ENCODE data around the gene OXLD1.
A peak's percentile ranks its signal among the peaks of the same experiment; 100 is the strongest.

OXLD1 gene

DNA sequence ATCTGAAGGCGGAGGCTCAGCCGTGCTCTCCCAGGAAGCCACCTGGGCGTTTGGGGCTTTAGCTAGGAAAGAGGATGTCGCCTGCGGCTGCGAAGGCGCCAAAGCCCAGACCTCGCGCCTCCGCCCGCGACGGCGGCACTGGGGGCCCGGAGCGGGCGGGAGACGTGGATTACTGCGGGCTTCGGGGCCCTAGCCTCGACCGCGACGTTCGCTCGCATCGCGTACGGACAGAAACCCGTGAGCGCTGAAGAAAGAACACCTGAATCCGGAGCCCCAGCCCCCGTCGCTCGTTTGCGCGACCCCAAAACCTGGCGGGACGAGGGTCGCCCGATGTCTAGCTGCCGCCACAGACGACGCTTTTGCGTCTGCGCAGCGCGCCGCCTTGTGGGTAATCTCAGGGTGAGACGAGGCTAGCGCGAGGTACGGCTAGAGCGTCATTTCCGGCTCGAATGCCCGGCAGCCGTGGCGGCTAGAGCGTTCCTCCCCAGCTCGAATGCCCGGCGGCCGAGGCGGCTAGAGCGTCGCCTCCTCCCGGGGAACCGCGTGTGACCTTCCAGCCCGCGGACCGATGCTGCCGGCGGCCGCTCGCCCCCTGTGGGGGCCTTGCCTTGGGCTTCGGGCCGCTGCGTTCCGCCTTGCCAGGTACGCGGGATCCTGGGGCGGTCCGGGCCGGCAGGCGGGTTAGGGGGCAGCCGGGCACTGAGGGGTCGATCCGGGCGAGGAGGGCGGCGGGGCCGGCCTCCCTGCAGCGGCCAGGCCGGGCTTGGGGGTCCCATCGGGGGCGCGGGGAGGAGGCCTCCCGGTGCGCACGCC is 36.7 kb upstream of the OXLD1 start, which contains the start of gene MRPL12:
TSS of gene MRPL12 (plus strand) at position 434 of the 813 bp plus-strand sequence. CDS start at position 569, 135 bp downstream.
- peak; percentile 82 to 89 for DNase-seq (ENCODE audit: extremely low read depth in 1 of 2, low read depth in 1 of 2)

DNA sequence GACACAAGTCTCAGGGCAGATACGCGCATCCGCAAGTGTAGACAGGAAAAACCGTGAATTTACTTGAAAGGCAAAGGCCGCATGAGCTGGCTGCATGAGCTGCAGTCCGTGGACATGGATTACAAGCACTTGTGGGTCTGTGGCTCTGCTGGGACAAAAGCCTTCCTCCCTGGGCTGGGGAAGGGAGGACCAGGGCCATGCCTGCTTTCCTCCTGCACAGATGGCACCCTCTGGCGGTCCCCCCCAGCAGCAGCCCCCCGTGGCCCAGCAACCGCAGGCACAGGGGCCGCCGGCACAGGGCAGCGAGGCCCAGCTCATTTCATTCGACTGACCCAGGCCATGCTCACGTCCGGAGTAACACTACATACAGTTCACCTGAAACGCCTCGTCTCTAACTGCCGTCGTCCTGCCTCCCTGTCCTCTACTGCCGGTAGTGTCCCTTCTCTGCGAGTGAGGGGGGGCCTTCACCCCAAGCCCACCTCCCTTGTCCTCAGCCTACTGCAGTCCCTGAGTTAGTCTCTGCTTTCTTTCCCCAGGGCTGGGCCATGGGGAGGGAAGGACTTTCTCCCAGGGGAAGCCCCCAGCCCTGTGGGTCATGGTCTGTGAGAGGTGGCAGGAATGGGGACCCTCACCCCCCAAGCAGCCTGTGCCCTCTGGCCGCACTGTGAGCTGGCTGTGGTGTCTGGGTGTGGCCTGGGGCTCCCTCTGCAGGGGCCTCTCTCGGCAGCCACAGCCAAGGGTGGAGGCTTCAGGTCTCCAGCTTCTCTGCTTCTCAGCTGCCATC is 35.1 kb upstream of the OXLD1 start:
- no peak for DNase-seq (ENCODE audit: extremely low read depth in 1 of 2, low read depth in 1 of 2)

DNA sequence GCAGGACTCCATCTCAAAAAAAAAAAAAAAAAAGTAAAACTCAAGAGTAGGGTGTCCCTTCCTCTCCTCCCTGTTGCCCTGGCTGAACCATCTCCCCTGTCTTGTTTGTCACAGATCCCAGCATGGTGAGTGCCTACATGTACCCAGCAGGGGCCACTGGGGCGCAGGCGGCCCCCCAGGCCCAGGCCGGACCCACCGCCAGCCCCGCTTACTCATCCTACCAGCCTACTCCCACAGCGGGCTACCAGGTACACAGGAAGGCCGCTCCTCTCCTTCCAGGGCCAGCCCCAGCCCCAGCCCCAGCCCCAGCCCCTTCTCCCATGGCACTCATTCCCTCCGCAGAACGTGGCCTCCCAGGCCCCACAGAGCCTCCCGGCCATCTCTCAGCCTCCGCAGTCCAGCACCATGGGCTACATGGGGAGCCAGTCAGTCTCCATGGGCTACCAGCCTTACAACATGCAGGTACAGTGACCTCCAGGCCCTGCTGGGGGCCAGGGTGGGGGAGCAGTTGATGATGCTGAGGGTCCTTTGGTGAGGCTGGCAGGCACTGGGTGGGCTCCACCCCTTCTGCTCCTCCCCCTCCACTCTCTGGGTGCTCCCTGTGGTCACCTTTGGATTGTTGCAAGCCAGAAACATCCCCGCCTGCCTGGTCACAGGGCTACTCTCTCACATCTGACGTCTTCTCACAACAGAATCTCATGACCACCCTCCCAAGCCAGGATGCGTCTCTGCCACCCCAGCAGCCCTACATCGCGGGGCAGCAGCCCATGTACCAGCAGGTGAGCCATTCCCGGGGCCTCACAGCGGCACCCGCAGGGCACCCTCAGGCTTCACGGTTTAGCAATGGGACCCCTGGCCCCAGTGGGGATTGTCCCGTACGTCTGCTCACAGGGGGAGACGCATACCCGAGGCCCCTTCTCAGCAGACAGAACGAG is 34.2 kb upstream of the OXLD1 start:
- DNase-seq (ENCODE audit: extremely low read depth in 1 of 2, low read depth in 1 of 2) = no peak

DNA sequence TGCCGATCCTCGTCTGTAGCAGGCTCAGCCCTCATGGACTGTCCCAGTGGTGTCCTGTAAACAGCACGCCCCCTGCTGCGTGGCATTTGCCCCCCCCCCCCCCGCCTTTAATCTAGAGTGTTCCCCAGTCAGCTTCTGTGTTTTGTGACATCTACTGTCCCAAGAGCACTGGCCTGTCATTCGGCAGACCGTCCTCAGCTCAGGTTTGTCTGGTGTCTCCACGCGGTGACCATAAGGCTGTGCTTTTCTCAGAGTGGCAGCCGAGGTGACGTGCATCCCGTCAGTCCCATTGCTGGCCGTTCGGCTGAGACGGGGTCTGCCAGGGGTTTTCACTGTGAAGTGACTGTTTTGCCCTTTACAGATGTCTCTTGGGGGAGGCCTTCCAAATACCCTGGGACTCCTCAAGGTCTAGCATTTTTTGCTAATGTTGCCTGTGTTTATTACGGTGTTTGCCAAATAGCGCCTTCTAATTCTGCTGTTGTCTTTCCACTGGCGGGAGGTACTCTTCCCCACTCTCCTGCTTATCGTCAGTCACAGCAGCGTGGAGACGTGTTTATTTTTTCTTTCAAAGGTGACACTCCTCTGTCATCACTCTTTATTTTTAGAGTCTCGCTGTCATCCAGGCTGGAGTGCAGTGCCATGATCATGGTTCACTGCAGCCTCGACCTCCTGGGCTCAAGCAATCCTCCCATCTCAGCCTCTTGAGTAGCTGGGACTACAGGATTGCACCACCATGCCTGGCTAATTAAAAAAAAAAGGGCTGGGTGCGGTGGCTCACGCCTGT is 31.0 kb upstream of the OXLD1 start:
- DNase-seq (ENCODE audit: extremely low read depth in 1 of 2, low read depth in 1 of 2) = no peak

DNA sequence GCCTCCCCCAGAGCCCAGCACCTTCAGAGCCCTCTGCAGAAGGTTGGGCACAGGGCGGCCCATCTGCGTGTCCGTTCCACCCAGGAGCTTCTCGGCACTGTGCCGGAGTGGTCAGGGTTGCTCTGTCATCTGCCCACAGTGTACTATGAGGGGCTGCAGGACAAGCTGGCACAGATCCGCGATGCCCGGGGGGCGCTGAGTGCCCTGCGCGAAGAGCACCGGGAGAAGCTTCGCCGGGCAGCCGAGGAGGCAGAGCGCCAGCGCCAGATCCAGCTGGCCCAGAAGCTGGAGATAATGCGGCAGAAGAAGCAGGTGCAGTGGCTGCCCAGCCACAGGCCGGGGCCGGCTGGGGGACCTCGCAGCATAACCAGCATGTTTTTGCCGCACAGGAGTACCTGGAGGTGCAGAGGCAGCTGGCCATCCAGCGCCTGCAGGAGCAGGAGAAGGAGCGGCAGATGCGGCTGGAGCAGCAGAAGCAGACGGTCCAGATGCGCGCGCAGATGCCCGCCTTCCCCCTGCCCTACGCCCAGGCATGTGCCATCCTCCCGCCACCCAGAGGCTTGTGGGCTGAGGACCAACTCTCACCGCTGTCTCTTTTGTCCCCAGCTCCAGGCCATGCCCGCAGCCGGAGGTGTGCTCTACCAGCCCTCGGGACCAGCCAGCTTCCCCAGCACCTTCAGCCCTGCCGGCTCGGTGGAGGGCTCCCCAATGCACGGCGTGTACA is 30.0 kb upstream of the OXLD1 start:
- DNase-seq (ENCODE audit: extremely low read depth in 1 of 2, low read depth in 1 of 2) = no peak

DNA sequence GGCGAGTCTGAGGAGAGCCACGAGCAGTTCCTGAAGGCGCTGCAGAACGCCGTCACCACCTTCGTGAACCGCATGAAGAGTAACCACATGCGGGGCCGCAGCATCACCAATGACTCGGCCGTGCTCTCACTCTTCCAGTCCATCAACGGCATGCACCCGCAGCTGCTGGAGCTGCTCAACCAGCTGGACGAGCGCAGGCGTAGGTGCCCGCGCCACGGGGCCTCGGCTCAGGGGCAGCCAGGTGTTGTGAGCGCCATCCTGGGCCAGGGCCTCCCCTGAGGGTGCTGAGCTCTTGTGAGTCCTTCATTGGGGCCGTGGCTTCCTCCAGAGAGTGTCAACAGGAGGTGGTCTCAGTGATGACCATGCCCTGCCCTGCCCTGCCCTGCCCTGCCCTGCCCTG is 29.4 kb upstream of the OXLD1 start:
- DNase-seq (ENCODE audit: extremely low read depth in 1 of 2, low read depth in 1 of 2) = no peak

DNA sequence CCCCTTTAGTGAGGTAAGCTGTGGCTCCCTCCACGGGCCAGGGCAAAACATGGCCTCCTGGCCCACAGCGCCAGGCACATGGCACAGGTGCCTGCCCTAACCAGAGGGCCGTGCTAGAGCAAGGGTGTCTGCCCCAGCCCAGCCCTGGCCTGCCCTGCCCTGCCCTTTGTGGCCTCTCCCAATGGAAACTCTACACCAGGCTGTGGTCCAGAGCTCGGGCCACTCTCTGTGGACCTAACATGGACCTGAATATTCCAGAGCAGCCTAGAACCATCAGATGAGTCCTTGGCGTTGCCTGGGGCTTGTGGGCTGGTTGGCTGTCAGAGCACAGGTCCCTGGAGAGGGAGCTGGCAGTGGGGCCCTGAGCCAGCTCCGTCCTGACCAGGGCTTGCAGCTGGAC is 28.8 kb upstream of the OXLD1 start:
- no peak for DNase-seq (ENCODE audit: extremely low read depth in 1 of 2, low read depth in 1 of 2)

DNA sequence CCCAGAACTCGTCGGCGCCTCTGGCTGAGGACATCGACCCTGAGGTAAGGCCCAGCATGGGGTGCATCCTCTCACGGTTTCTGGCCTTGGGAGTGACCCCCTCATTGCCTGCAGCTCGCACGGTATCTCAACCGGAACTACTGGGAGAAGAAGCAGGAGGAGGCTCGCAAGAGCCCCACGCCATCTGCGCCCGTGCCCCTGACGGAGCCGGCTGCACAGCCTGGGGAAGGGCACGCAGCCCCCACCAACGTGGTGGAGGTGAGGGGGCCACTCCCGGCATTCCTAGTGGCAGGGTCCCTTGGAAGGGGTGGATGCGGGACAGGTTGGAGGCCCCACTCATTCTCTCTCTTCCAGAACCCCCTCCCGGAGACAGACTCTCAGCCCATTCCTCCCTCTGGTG is 28.4 kb upstream of the OXLD1 start:
- DNase-seq (ENCODE audit: extremely low read depth in 1 of 2, low read depth in 1 of 2) = no peak

DNA sequence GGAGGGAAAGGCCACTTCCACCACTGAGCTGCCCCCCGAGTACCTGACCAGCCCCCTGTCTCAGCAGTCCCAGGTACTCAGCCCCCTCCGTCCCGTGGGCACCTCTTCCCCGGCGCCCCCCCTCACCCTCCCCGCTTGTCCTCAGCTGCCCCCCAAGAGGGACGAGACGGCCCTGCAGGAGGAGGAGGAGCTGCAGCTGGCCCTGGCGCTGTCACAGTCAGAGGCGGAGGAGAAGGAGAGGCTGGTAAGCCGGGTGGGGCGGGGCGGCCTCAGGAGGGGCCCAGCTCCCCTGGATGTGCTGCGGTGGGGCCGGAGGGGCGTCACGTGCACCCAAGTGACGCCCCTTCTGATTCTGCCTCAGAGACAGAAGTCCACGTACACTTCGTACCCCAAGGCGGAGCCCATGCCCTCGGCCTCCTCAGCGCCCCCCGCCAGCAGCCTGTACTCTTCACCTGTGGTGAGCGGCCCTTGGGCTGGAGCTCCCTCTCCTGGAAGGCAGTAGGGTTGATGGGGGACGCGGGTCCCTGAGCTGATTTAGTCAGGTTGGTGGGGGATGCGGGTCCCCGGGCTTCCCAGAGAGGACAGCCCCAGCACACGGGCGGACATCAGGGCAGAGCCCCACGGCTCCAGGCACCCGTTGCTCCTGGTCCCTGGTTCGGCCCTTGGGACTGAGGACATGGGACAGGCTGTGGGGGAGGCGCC is 27.3 kb upstream of the OXLD1 start:
- DNase-seq (ENCODE audit: extremely low read depth in 1 of 2, low read depth in 1 of 2) = no peak

DNA sequence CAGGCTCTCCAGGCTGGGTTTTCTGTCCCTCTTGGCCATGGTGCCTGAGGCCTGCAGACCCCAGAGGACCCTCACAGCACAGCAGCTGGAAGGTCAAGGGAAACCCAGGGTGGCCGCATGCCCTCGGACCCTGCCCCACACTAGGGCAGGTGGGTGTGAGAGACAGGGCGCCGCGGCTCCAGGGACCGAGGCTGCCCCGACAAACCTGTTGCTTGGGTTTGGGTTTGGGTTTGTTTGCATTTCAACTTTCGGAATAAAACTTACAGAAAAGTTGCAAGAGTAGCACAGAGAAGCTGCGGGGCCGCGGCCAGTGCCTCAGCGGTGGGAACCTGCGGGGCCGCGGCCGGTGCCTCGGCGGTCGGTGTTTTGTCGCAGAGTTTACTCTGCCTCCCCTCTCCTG is 25.2 kb upstream of the OXLD1 start:
- DNase-seq (ENCODE audit: extremely low read depth in 1 of 2, low read depth in 1 of 2) = no peak

DNA sequence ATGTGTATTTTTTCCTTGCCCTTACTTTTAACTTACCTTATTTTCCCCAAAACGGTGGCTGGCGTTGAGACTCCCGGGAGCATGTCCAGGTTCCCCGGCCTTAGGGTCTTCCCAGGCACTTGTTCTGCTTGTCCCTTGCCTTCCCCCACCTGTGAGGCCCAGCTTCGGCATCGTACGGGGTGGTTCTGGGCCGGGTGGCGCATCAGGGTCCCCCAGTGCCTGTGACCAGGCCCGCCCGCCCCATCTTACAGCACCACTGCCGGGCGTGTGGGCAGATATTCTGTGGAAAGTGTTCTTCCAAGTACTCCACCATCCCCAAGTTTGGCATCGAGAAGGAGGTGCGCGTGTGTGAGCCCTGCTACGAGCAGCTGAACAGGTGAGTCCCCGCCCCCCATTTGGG is 24.8 kb upstream of the OXLD1 start:
- no peak for DNase-seq (ENCODE audit: extremely low read depth in 1 of 2, low read depth in 1 of 2)

DNA sequence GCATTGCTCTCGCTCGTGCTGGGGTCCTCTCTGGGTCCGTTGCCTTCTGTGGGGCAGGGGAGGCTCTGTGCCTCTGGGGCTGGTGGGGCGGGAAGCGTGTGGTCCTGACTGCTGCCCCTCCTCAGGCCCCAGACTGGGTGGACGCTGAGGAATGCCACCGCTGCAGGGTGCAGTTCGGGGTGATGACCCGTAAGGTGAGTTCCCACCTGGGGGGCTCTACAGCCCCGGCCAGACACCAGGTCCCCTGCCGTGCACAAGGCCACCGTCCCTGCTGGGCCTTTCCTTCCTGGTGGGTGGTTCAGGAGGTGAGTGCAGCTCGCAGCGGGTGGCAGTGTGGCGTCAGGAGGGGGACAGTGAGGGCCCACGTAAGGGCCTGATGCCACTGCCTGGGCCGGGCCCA is 24.1 kb upstream of the OXLD1 start:
- DNase-seq (ENCODE audit: extremely low read depth in 1 of 2, low read depth in 1 of 2) = no peak

DNA sequence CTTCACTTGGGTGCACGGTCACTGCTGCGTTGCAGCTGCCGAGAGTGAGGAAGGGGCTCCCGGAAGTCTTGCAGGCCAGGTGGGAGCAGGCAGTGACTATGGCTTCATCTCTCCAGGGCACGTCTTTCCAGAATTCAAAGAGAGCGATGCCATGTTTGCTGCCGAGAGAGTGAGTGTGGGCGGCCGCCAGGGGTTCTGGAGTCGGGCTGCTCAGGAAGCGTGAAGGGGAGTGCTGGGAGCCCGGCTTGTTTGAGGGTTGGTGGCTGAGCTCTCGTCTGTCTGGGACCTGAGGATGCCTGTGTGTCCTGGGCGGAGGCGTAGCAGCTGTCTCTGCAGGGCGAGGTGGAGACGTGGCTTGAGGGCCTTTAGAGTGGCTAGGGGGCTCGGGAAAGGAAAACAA is 23.7 kb upstream of the OXLD1 start:
- DNase-seq (ENCODE audit: extremely low read depth in 1 of 2, low read depth in 1 of 2) = no peak

DNA sequence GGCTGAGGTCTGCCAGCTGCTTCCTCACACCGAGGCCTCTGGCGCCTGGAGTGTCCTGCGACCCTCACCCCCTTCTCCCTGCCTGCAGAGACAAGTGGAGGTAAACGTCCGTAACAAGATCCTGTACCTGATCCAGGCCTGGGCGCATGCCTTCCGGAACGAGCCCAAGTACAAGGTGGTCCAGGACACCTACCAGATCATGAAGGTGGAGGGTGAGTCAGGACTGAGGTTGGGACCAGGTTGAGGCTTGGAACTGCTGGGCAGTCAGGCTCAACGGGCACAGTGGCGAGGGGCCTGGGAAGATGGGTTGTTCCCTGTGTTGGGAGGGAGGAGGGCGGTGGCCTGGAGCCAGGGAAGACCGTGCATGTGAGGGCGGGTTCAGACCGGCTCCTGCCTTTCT is 22.2 kb upstream of the OXLD1 start:
- no peak for DNase-seq (ENCODE audit: extremely low read depth in 1 of 2, low read depth in 1 of 2)

DNA sequence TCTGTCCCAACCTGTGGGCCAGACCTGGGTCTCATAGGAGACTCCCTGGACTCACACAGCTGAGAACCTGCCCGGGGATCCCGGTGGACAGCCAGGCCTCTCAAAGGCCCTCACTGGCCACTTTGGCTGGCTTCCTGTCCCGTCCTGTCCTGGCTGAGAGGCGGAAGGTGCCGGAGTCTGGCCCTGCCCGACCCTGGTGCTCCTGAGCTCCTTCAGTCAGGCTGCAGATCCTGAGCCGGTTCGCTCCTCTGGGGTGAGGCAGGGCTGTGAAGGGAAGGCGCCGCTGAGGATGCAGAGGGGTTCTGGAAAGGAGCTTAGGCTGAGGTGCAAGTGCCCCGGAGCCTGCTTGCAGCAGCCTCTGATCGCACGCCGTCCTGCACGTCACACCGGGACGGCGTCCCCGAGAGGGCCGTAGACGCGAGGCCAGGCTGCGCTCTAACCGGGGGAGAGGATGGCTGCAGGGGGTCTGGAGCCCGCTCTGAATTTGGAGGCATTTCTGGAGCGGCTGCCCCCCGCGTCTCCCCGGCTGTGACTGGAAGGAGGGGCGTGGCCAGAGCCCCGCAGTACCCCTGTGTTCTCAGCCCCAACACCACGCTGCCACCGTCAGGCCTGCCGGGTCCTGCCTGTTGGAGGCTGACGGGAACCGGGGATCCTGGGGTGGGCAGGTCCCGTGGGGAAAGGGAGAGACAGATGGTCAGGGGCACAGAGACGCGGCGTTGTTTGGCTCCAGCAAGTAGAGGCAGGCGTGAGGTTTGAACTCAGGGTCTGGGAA is 21.6 kb upstream of the OXLD1 start:
- DNase-seq (ENCODE audit: extremely low read depth in 1 of 2, low read depth in 1 of 2) = no peak

DNA sequence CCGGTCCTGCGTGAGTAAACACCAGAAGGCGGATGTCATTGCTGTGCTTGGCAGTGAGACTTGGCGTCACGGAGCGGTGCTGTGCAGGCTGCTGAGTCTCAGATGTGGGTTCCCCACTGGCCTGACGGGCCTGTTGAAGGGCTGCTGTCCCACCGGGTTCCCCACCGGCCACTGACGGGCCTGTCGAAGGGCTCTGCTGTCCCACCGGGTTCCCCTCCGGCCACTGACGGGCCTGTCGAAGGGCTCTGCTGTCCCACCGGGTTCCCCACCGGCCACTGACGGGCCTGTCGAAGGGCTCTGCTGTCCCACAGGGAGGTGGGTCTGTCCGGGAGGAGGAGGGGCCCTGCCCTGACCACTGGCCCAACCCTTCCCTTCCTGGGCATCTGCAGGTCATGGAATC is 20.2 kb upstream of the OXLD1 start:
- no peak for DNase-seq (ENCODE audit: extremely low read depth in 1 of 2, low read depth in 1 of 2)

DNA sequence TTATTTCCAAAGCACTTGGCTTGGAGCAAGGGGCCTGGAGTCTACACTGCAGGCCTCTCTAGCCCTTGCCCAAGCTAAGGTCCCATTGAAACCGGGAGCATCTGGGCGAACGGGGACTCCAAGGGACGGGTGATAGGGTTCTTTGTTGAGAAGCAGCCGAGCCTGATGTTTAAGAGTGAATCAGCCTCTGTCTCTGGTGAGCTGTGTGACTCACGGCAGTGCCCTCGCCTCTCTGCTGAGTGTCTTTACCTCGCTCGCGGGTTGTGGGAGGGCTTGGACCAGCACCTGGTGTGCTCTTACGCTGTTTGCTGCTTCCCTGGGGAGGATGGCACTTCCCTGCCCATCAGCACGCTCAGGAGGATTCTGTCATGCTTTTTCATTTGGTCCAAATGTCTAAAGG is 18.7 kb upstream of the OXLD1 start:
- peak in 1 of 2 donors; percentile 65 for DNase-seq (ENCODE audit: extremely low read depth in 1 of 2, low read depth in 1 of 2)

DNA sequence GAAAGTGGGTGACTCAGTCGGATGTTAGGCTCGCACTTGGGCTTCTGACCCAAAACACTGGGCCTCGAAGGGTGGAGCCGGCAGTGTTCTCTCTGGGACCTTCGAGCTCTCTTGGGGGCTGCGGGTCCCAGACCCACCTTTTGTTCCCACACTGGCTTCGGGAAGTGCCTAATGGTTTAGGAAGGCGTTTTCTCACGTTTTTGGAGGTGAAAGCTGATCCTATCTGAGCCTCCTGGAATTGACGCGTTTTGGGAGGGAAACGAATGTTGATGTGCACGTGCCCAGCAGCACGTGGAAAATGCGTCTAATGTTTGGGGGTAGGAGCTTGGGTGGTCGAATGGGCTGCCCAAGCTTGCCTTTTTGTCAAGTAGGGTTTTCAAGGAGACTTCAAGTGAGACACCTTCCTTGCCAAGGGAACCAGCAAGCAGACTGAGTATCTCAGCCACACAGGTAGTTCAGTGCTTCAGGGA is 18.1 kb upstream of the OXLD1 start:
- DNase-seq (ENCODE audit: extremely low read depth in 1 of 2, low read depth in 1 of 2) = no peak
